Loucy (cell line): ENCODE results near the gene LYL1.

Experiments
- H2AFZ ChIP-seq: fragments of 200-600 bp; sonication (generic); 2 replicates; pipeline ENCODE4 v1.6.0; 2016; ENCODE audit warnings: antibody characterized with exemption, mild to moderate bottlenecking, low read length, moderate library complexity
- H3F3A ChIP-seq: fragments of 200-600 bp; 2 replicates; pipeline ENCODE4 v1.6.0; 2016; ENCODE audit warnings: antibody characterized with exemption, low read depth, mild to moderate bottlenecking
- H3K27me3 ChIP-seq: fragments of 200-600 bp; sonication (generic); 2 replicates; pipeline ENCODE4 v1.6.1; 2014; ENCODE audit warnings: low read length, mild to moderate bottlenecking; ENCODE audit not compliant: insufficient read depth, poor library complexity, severe bottlenecking
- H3K36me3 ChIP-seq: fragments of 200-600 bp; sonication (generic); 2 replicates; pipeline ENCODE4 v1.6.1; 2016; ENCODE audit warnings: low read length; ENCODE audit not compliant: insufficient read depth
- H3K4me1 ChIP-seq: fragments of 200-600 bp; sonication (generic); 2 replicates; pipeline ENCODE4 v1.5.1; 2014; ENCODE audit warnings: low read length, mild to moderate bottlenecking; ENCODE audit not compliant: insufficient read depth, poor library complexity, severe bottlenecking
- H3K4me2 ChIP-seq: fragments of 200-600 bp; sonication (generic); 2 replicates; pipeline ENCODE4 v1.6.0; 2014; ENCODE audit warnings: antibody characterized with exemption, low read length, low read depth, mild to moderate bottlenecking; ENCODE audit not compliant: poor library complexity, severe bottlenecking
- H3K4me3 ChIP-seq: fragments of 200-600 bp; sonication (generic); 2 replicates; pipeline ENCODE4 v1.5.1; 2014; ENCODE audit warnings: low read length, mild to moderate bottlenecking, mixed read lengths; ENCODE audit not compliant: poor library complexity, severe bottlenecking
- H3K79me2 ChIP-seq: fragments of 200-600 bp; sonication (generic); 2 replicates; pipeline ENCODE4 v1.6.1; 2014; ENCODE audit warnings: low read length; ENCODE audit not compliant: insufficient read depth
- H3K9ac ChIP-seq: fragments of 200-600 bp; sonication (generic); 2 replicates; pipeline ENCODE4 v1.6.0; 2014; ENCODE audit warnings: mild to moderate bottlenecking, low read depth, low read length, moderate library complexity; ENCODE audit not compliant: poor library complexity, severe bottlenecking
- H3K9me2 ChIP-seq: fragments of 200-600 bp; sonication (generic); replicated peaks from 2 replicates; pipeline ENCODE4 v1.6.1; 2016; ENCODE audit warnings: low read depth, low read length, mixed read lengths
- H3K9me3 ChIP-seq: fragments of 200-600 bp; sonication (generic); 2 replicates; pipeline ENCODE4 v1.6.1; 2014; ENCODE audit warnings: mild to moderate bottlenecking, antibody characterized with exemption, low read length, low read depth; ENCODE audit not compliant: insufficient read depth
- H4K20me1 ChIP-seq: fragments of 200-600 bp; sonication (generic); 2 replicates; pipeline ENCODE4 v1.6.0; 2014; ENCODE audit warnings: antibody characterized with exemption, low read length, mild to moderate bottlenecking; ENCODE audit not compliant: insufficient read depth, poor library complexity, severe bottlenecking
- EZH2phosphoT487 ChIP-seq: fragments of 200-600 bp; IDR thresholded peaks from 2 replicates; pipeline ENCODE4 v1.6.1; 2018; ENCODE audit warnings: antibody characterized with exemption, mild to moderate bottlenecking, moderate library complexity, borderline replicate concordance
- TF ChIP-seq, protein P1 (sequence below): fragments of 200-600 bp; sonication (generic); conservative IDR thresholded peaks from 2 replicates; pipeline ENCODE4 v1.5.1; 2014; ENCODE audit warnings: mild to moderate bottlenecking, antibody characterized with exemption, low read length

The LYL1 gene

DNA sequence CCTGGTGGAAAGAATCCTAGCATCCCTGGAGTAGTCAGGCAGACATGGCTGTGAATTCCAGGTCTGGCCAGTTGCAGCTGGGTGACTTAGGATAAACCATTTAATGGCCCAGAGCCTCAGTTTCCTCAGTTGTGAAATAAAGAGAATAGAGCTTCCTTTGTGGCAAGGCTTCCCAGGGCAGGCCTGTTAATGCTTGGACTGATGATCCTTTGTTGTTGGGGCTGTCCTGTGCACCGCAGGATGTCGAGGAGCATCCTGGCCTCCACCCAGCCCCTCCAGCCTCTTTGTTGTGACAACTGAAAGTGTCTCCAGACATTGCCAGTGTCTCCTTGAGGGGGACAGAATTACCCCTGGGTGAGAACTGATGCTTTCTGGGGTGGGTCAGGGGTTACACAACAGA is 16.3 kb downstream of the LYL1 start:
- Histone ChIP-seq H3K9me2 (no peaks in the 10 kb centered on the region), H3K79me2 (no peaks in the 10 kb centered on the region), H3K4me1 (no peaks in the 10 kb centered on the region), H4K20me1 (no peaks in the 10 kb centered on the region), H3K4me2 (no peak overlapping the region), H3F3A (no peaks in the 10 kb centered on the region), H3K4me3 (no peak overlapping the region), H3K36me3 (no peaks in the 10 kb centered on the region), H2AFZ (no peak overlapping the region), H3K27me3 (no peaks in the 10 kb centered on the region), H3K9me3 (no peaks in the 10 kb centered on the region), H3K9ac (no peak overlapping the region)
- TF ChIP-seq, protein P1, sequence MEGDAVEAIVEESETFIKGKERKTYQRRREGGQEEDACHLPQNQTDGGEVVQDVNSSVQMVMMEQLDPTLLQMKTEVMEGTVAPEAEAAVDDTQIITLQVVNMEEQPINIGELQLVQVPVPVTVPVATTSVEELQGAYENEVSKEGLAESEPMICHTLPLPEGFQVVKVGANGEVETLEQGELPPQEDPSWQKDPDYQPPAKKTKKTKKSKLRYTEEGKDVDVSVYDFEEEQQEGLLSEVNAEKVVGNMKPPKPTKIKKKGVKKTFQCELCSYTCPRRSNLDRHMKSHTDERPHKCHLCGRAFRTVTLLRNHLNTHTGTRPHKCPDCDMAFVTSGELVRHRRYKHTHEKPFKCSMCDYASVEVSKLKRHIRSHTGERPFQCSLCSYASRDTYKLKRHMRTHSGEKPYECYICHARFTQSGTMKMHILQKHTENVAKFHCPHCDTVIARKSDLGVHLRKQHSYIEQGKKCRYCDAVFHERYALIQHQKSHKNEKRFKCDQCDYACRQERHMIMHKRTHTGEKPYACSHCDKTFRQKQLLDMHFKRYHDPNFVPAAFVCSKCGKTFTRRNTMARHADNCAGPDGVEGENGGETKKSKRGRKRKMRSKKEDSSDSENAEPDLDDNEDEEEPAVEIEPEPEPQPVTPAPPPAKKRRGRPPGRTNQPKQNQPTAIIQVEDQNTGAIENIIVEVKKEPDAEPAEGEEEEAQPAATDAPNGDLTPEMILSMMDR, result no peak
- TF ChIP-seq EZH2phosphoT487, result no peak

DNA sequence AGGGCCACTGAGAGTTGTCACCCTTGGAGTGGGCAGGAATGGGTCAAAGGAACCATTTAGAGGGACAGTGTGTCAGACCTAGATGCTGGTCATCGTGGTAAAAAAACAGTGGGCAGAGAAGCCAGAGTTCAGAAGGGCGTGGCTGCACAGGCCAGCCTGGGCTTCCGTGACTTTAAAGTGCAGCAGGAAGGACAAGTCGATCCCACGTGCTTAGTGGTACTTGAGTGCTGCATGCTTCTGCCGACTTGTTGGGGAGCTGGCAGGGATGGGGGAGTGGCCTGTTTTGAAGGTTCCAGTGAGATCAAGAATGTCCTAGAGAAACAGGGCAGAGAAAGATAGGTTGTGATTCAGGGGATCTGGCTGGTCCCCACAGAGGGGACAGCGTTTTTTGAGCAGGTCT is 17.0 kb downstream of the LYL1 start:
- no peaks in the 10 kb centered on the region for H4K20me1 ChIP-seq
- H3K4me3 ChIP-seq, result no peak overlapping the region
- H3K9me3 ChIP-seq, result no peaks in the 10 kb centered on the region
- H3K79me2 ChIP-seq, result no peaks in the 10 kb centered on the region
- H3K36me3 ChIP-seq, result no peaks in the 10 kb centered on the region
- no peaks in the 10 kb centered on the region for H3F3A ChIP-seq
- H3K27me3 ChIP-seq, result no peaks in the 10 kb centered on the region
- no peak overlapping the region for H2AFZ ChIP-seq
- no peaks in the 10 kb centered on the region for H3K4me1 ChIP-seq
- H3K9ac ChIP-seq, result no peak overlapping the region
- no peak overlapping the region for H3K4me2 ChIP-seq
- H3K9me2 ChIP-seq, result no peaks in the 10 kb centered on the region
- TF ChIP-seq, protein P1, result no peak
- no peak for TF ChIP-seq EZH2phosphoT487

DNA sequence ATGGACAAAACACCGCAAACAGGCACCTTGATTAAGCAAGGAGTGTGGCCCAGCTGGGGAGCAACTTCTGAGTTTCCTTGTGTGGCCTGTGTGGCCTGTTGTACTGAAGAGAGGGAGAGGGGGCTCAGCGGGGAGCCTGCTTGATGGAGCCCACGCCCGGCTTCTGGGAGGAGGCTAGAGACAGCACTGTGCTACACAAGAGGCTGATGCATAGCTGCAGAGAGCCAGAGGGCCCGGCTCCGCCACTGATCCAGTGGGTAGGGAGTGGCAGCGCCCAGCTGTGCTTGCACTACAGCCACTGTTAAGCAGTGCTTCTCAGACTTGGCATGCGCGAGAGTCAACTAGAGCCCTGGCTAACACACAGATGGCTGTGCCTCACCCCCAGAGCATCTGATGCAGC is 19.0 kb downstream of the LYL1 start:
- Histone ChIP-seq H3K9ac (no peak overlapping the region), H4K20me1 (no peaks in the 10 kb centered on the region), H3K36me3 (no peaks in the 10 kb centered on the region), H3K4me1 (peaks cover 3% of the 10 kb centered on the region), H3K27me3 (no peaks in the 10 kb centered on the region), H2AFZ (no peak overlapping the region), H3K79me2 (no peaks in the 10 kb centered on the region), H3K9me3 (no peaks in the 10 kb centered on the region), H3K4me3 (no peak overlapping the region), H3K9me2 (no peaks in the 10 kb centered on the region), H3F3A (no peaks in the 10 kb centered on the region), H3K4me2 (no peak overlapping the region)
- no peak for TF ChIP-seq EZH2phosphoT487
- TF ChIP-seq, protein P1, result no peak
